ENCODE results near the gene CAPZA2. TPM values are rescaled to one million over a fixed set of nuclear protein-coding genes. Genes with fewer than 3 reads are reported as not detected.
"Not testable (repeated sequence)": the region's sequence is repeated elsewhere in the genome, so short reads cannot be mapped to it uniquely, and the experiment has no call there.

The CAPZA2 gene
- total RNA-seq, 1 donor from 2014 or later, result 142 TPM

- peaks cover 2% of the 10 kb centered on the region for H3K4me1 Mint-ChIP-seq (ENCODE audit: low read depth, unreplicated experiment)
- H3K27ac Mint-ChIP-seq (ENCODE audit: unreplicated experiment), result no peak overlapping the region
- no peaks in the 10 kb centered on the region for H3K36me3 Mint-ChIP-seq (ENCODE audit: unreplicated experiment)
- no peaks in the 10 kb centered on the region for H3K27me3 Mint-ChIP-seq (ENCODE audit: unreplicated experiment)
- H3K4me3 Mint-ChIP-seq (ENCODE audit: unreplicated experiment), result no peak overlapping the region
- TF ChIP-seq CTCF (IDR thresholded peaks at IDR 0.05; ENCODE audit: partially characterized antibody, unreplicated experiment), result no peak
- no peak for DNase-seq
- no peaks in the 10 kb centered on the region for H3K9me3 Mint-ChIP-seq (ENCODE audit: unreplicated experiment)
Observed at GRCh38 chr7:116932566-116932965, 70.2 kb downstream of the CAPZA2 start.

DNA sequence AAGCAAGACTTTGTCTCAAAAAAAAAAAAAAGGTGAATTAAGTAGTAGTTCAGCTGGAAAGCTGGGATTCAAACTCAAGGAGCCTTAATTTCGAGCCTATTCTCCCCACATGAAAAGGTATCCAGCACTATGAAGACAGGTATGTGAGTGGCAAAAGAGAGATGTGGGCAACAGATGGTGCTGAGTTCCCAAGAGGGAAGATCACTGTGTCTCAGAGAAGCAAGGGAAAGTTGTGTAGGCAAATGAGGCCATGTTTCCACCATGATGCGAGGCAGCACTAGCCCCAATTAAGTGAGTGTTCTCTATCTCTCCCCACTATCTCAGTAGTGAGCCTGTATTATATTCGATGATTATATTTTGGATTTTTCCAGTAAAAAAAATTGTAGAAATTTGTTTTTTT, 71.1 kb downstream of the CAPZA2 start:
- peaks cover 2% of the 10 kb centered on the region for H3K4me1 Mint-ChIP-seq (ENCODE audit: low read depth, unreplicated experiment)
- DNase-seq, result no peak
- no peak overlapping the region for H3K27ac Mint-ChIP-seq (ENCODE audit: unreplicated experiment)
- H3K4me3 Mint-ChIP-seq (ENCODE audit: unreplicated experiment), result no peak overlapping the region
- H3K36me3 Mint-ChIP-seq (ENCODE audit: unreplicated experiment), result no peaks in the 10 kb centered on the region
- no peak for TF ChIP-seq CTCF (IDR thresholded peaks at IDR 0.05; ENCODE audit: partially characterized antibody, unreplicated experiment)
- H3K9me3 Mint-ChIP-seq (ENCODE audit: unreplicated experiment), result no peaks in the 10 kb centered on the region
- H3K27me3 Mint-ChIP-seq (ENCODE audit: unreplicated experiment), result no peaks in the 10 kb centered on the region

DNA sequence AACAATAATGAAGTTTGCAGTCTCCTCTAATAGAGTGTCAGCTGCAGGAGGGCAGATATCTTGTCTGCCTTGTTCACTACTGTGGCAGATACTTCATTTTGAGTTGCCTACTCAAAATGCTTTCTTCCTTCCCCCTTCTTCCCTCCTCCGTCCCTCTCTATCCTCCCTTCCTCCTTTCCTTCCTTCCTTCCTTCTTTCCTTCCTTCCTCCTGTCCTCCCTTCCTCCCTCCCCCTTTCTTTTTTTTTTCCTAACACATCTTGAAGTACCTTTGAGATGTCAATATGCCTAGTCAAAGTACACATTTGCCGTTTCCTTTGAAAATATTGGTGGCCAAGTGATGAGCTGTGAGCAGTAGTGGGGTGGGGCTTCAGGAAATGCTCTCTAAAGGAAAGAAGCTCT, 72.2 kb downstream of the CAPZA2 start:
- H3K4me3 Mint-ChIP-seq (ENCODE audit: unreplicated experiment), result no peak overlapping the region
- H3K36me3 Mint-ChIP-seq (ENCODE audit: unreplicated experiment), result no peaks in the 10 kb centered on the region
- H3K4me1 Mint-ChIP-seq (ENCODE audit: low read depth, unreplicated experiment), result peaks cover 2% of the 10 kb centered on the region
- H3K27me3 Mint-ChIP-seq (ENCODE audit: unreplicated experiment), result no peaks in the 10 kb centered on the region
- H3K27ac Mint-ChIP-seq (ENCODE audit: unreplicated experiment), result no peak overlapping the region
- no peaks in the 10 kb centered on the region for H3K9me3 Mint-ChIP-seq (ENCODE audit: unreplicated experiment)
- no peak for TF ChIP-seq CTCF (IDR thresholded peaks at IDR 0.05; ENCODE audit: partially characterized antibody, unreplicated experiment)
- no peak for DNase-seq

DNA sequence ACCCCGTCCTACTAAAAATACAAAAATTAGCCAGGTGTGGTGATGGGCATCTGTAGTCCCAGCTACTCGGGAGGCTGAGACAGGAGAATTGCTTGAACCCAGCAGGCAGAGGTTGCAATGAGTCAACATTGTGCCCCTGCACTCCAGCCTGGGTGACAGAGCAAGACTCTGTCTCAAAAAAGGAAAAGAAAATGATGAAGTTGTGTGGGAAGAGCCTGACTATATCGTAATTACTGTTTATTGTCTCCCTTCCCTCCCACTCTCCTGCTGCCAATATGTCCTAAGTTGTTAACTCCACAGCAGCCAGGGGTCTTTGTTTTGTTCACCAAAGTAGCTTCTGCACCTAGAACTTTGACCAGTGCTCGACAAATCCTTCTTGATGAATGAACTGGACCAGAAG, 74.5 kb downstream of the CAPZA2 start:
- not testable (repeated sequence) for H3K27ac Mint-ChIP-seq (ENCODE audit: unreplicated experiment); H3K4me1 Mint-ChIP-seq (ENCODE audit: low read depth, unreplicated experiment); H3K9me3 Mint-ChIP-seq (ENCODE audit: unreplicated experiment); H3K36me3 Mint-ChIP-seq (ENCODE audit: unreplicated experiment); H3K4me3 Mint-ChIP-seq (ENCODE audit: unreplicated experiment); DNase-seq; H3K27me3 Mint-ChIP-seq (ENCODE audit: unreplicated experiment)

GRCh38 chr7:116938678-116939077, 76.3 kb downstream of the CAPZA2 start:
- no peak for TF ChIP-seq CTCF (IDR thresholded peaks at IDR 0.05; ENCODE audit: partially characterized antibody, unreplicated experiment)
- H3K9me3 Mint-ChIP-seq (ENCODE audit: unreplicated experiment), result no peaks in the 10 kb centered on the region
- H3K27ac Mint-ChIP-seq (ENCODE audit: unreplicated experiment), result no peak overlapping the region
- H3K27me3 Mint-ChIP-seq (ENCODE audit: unreplicated experiment), result no peaks in the 10 kb centered on the region
- H3K36me3 Mint-ChIP-seq (ENCODE audit: unreplicated experiment), result no peaks in the 10 kb centered on the region
- H3K4me3 Mint-ChIP-seq (ENCODE audit: unreplicated experiment), result no peak overlapping the region
- H3K4me1 Mint-ChIP-seq (ENCODE audit: low read depth, unreplicated experiment), result peaks cover 2% of the 10 kb centered on the region
- no peak for DNase-seq
